HCT116 (cell line): ENCODE measurements around the gene VPS9D1. TPM values are rescaled to one million over a fixed set of nuclear protein-coding genes. Genes with fewer than 3 reads are reported as not detected.

Experiments used
- ATAC-seq: fragments of 200-7000 bp; cut with Tn5 transposase; 2 replicates; pipeline ENCODE4 v1.9.1; 2020; ENCODE audit warnings: mild to moderate bottlenecking, moderate library complexity
- BruUV-seq: library from RNA; stranded (reverse); fragments of 400-500 nt; replicated peaks from 2 replicates; lab custom pipeline; 2021; lab: Mats Ljungman, UMichigan
- CTCF ChIA-PET: fragments of 300-600 bp; sonication (Branson Sonifier 250); formaldehyde crosslinking; loops from one replicate; lab custom pipeline; 2021; ENCODE audit warnings: antibody characterized with exemption; lab: Charles Lee
- POLR2A ChIA-PET: fragments of 300-600, 350-600 bp; sonication (Branson Sonifier 250); formaldehyde crosslinking; loops from one replicate; lab custom pipeline; 2021; ENCODE audit warnings: antibody characterized with exemption; lab: Charles Lee
- RAD21 ChIA-PET, 2 experiments: fragments of 300-600 bp; sonication (Branson Sonifier 250); formaldehyde crosslinking; loops; one replicate each; lab custom pipeline; 2023; ENCODE audit warnings: low total read pairs in 2 of 2; ENCODE audit not compliant: uncharacterized antibody in 2 of 2, unreplicated experiment in 2 of 2, low non-redundant PET in 1 of 2; lab: Charles Lee
- DNase-seq: peaks from one replicate; pipeline ENCODE4 v3.0.0-alpha.2; 2010; ENCODE audit warnings: low read depth, low spot score
- H2AFZ ChIP-seq: fragments of 200-600 bp; shearing (Covaris generic), sonication (generic); 2 replicates; pipeline ENCODE4 v1.6.1; 2017; ENCODE audit warnings: low read depth, mixed run types, mixed read lengths, antibody characterized with exemption, low read length; ENCODE audit not compliant: poor library complexity, severe bottlenecking
- H3K27ac ChIP-seq: 2 replicates; pipeline ENCODE4 v1.5.1; 2012; ENCODE audit warnings: low read depth, low read length
- H3K27me3 ChIP-seq: fragments of 200-600 bp; sonication (generic); 2 replicates; pipeline ENCODE4 v1.6.1; 2016; ENCODE audit warnings: mixed run types, low read length, mixed read lengths; ENCODE audit not compliant: insufficient read depth
- H3K36me3 ChIP-seq, 2 experiments: fragments of 200-500 bp in 1 of 2; fragments of 200-600 bp in 1 of 2; sonication (Bioruptor generic) in 1 of 2; sonication (generic) in 1 of 2; 2 replicates each; pipeline versions ENCODE4 v1.5.1 to v1.6.1; 2014 to 2016; ENCODE audit warnings: low read length in 2 of 2, inconsistent platforms in 1 of 2, mixed read lengths in 1 of 2, mixed run types in 1 of 2; ENCODE audit not compliant: insufficient read depth in 2 of 2, control insufficient read depth in 1 of 2
- H3K4me1 ChIP-seq, 2 experiments: fragments of 200-600 bp in 1 of 2; sonication (generic) in 1 of 2; 2 replicates each; pipeline versions ENCODE4 v1.5.1 to v1.6.1; 2012 to 2017; ENCODE audit warnings: low read length in 2 of 2, inconsistent platforms in 1 of 2, mild to moderate bottlenecking in 1 of 2, mixed read lengths in 1 of 2, mixed run types in 1 of 2, moderate library complexity in 1 of 2; ENCODE audit not compliant: insufficient read depth in 2 of 2, control insufficient read depth in 1 of 2
- H3K4me2 ChIP-seq: fragments of 200-600 bp; sonication (generic); 2 replicates; pipeline ENCODE4 v1.6.1; 2017; ENCODE audit warnings: mixed run types, low read length, mixed read lengths
- H3K4me3 ChIP-seq, 2 experiments: fragments of 200-600 bp in 1 of 2; sonication (generic) in 1 of 2; replicated peaks in 1 of 2; 2 replicates each; pipeline ENCODE4 v1.5.1; 2011 to 2016; ENCODE audit warnings: low read length in 2 of 2, control low read depth in 1 of 2, low read depth in 1 of 2, mild to moderate bottlenecking in 1 of 2, mixed read lengths in 1 of 2, mixed run types in 1 of 2
- H3K79me2 ChIP-seq: fragments of 200-600 bp; sonication (generic); 2 replicates; pipeline ENCODE4 v1.6.1; 2017; ENCODE audit warnings: mild to moderate bottlenecking, mixed run types, low read length, moderate library complexity, mixed read lengths; ENCODE audit not compliant: insufficient read depth
- H3K9ac ChIP-seq: fragments of 200-600 bp; sonication (generic); 2 replicates; pipeline ENCODE4 v1.6.1; 2016; ENCODE audit warnings: low read length, mixed read lengths
- H3K9me2 ChIP-seq: fragments of 200-600 bp; sonication (generic), shearing (Covaris generic); 2 replicates; pipeline ENCODE4 v1.6.1; 2017; ENCODE audit warnings: mixed run types, mild to moderate bottlenecking, moderate library complexity; ENCODE audit not compliant: insufficient read depth
- H3K9me3 ChIP-seq, 2 experiments: fragments of 200-500 bp in 1 of 2; fragments of 200-600 bp in 1 of 2; sonication (Bioruptor generic) in 1 of 2; sonication (generic) in 1 of 2; 2 replicates each; pipeline ENCODE4 v1.6.1; 2014 to 2017; ENCODE audit warnings: low read length in 2 of 2, mixed read lengths in 2 of 2, inconsistent platforms in 1 of 2, low read depth in 1 of 2, mild to moderate bottlenecking in 1 of 2, mixed run types in 1 of 2, moderate library complexity in 1 of 2; ENCODE audit not compliant: control insufficient read depth in 1 of 2, insufficient read depth in 1 of 2
- H4K20me1 ChIP-seq: fragments of 200-600 bp; sonication (generic), shearing (Covaris generic); 2 replicates; pipeline ENCODE4 v1.6.1; 2017; ENCODE audit warnings: mixed run types, mild to moderate bottlenecking, moderate library complexity; ENCODE audit not compliant: insufficient read depth
- CBX3 ChIP-seq: IDR thresholded peaks from 2 replicates; pipeline ENCODE4 v1.6.1; 2012; ENCODE audit warnings: low read depth
- ELF1 ChIP-seq: IDR thresholded peaks from 2 replicates; pipeline ENCODE4 v1.6.1; 2012; ENCODE audit warnings: low read depth, borderline replicate concordance
- EZH2phosphoT487 ChIP-seq: fragments of 200-600 bp; IDR thresholded peaks from 2 replicates; pipeline ENCODE4 v1.6.1; 2018; ENCODE audit warnings: antibody characterized with exemption, borderline replicate concordance
- FOSL1 ChIP-seq: IDR thresholded peaks from 2 replicates; pipeline ENCODE4 v1.6.1; 2012; ENCODE audit warnings: low read depth
- POLR2A ChIP-seq: IDR thresholded peaks from 2 replicates; pipeline ENCODE4 v1.7.0; 2011; ENCODE audit warnings: borderline replicate concordance; ENCODE audit not compliant: insufficient read depth, insufficient read length; ENCODE audit errors: extremely low read depth
- POLR2AphosphoS5 ChIP-seq: IDR thresholded peaks from 2 replicates; pipeline ENCODE4 v1.6.1; 2011; ENCODE audit warnings: mild to moderate bottlenecking, low read depth, low read length, moderate library complexity
- SIN3A ChIP-seq: IDR thresholded peaks from 2 replicates; pipeline ENCODE4 v1.6.1; 2012; ENCODE audit warnings: low read depth
- SP1 ChIP-seq: IDR thresholded peaks from 2 replicates; pipeline ENCODE4 v1.6.1; 2012; ENCODE audit warnings: low read depth
- ZBTB33 ChIP-seq: IDR thresholded peaks from 2 replicates; pipeline ENCODE4 v1.6.1; 2011; ENCODE audit warnings: mild to moderate bottlenecking, low read length, moderate library complexity; ENCODE audit not compliant: insufficient replicate concordance; ENCODE audit errors: extremely low read depth
- ZNF274 ChIP-seq: fragments of 200-500 bp; sonication (Bioruptor generic); IDR thresholded peaks from 2 replicates; pipeline ENCODE4 v1.6.1; 2014; ENCODE audit warnings: mild to moderate bottlenecking, low read depth, low read length, inconsistent platforms
- intact Hi-C: fragments of 100-400 bp; cut with micrococcal nuclease; formaldehyde crosslinking; loops from 2 replicates; pipeline ENCODE4 v1.10.0; 2022
- total RNA-seq: library from RNA; stranded (reverse); gene quantifications from one replicate; pipeline ENCODE4 v1.2.1, GENCODE V29; 2021; ENCODE audit not compliant: unreplicated experiment
- TF ChIP-seq, protein P1 (sequence below): IDR thresholded peaks from 2 replicates; pipeline ENCODE4 v1.6.1; 2012; ENCODE audit warnings: low read depth

The VPS9D1 gene
- total RNA-seq, 1 experiment from 2014 or later, result 4.2 TPM

DNA sequence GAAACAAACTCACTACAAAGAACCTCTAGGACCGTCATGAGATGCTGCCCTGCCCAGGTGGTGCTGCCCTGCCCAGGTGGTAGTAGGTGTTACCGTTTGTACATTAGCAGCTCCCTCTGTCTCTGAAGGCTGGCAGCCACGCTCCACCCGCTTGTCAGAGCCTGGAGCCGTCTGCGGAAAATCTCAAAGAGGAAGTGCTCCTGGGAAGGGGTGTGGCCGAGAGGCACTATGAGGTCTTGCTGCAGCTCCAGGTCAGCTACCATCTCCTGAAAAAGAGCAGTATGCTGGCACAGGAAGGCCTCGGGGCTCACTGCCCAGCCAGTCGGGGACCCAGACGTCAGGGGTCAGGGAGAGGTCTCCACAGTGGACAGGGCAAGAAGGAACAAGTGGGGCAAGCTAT lies 28.9 kb upstream of the VPS9D1 start:
- no peaks in the 10 kb centered on the region for H3K27me3 ChIP-seq
- H3K9me3 ChIP-seq, result no peaks in the 10 kb centered on the region
- BruUV-seq, result no TSS peak
- DNase-seq (no peak), ATAC-seq (no peak)
- H3K4me2 ChIP-seq, result no peak overlapping the region
- H2AFZ ChIP-seq, result no peak overlapping the region
- H3K27ac ChIP-seq, result no peak overlapping the region
- H3K4me3 ChIP-seq, result no peak overlapping the region
- no peaks in the 10 kb centered on the region for H3K4me1 ChIP-seq
- peaks cover 46 to 72% of the 10 kb centered on the region in 2 experiments for H3K36me3 ChIP-seq
- H3K9ac ChIP-seq, result no peak overlapping the region
- intact Hi-C loops, result no loop called here
- TF ChIP-seq EZH2phosphoT487 (no peak), POLR2A (no peak), ZBTB33 (no peak), ELF1 (no peak), POLR2AphosphoS5 (no peak), SIN3A (no peak), ZNF274 (no peak), CBX3 (no peak), SP1 (no peak), FOSL1 (no peak)
- TF ChIP-seq, protein P1, sequence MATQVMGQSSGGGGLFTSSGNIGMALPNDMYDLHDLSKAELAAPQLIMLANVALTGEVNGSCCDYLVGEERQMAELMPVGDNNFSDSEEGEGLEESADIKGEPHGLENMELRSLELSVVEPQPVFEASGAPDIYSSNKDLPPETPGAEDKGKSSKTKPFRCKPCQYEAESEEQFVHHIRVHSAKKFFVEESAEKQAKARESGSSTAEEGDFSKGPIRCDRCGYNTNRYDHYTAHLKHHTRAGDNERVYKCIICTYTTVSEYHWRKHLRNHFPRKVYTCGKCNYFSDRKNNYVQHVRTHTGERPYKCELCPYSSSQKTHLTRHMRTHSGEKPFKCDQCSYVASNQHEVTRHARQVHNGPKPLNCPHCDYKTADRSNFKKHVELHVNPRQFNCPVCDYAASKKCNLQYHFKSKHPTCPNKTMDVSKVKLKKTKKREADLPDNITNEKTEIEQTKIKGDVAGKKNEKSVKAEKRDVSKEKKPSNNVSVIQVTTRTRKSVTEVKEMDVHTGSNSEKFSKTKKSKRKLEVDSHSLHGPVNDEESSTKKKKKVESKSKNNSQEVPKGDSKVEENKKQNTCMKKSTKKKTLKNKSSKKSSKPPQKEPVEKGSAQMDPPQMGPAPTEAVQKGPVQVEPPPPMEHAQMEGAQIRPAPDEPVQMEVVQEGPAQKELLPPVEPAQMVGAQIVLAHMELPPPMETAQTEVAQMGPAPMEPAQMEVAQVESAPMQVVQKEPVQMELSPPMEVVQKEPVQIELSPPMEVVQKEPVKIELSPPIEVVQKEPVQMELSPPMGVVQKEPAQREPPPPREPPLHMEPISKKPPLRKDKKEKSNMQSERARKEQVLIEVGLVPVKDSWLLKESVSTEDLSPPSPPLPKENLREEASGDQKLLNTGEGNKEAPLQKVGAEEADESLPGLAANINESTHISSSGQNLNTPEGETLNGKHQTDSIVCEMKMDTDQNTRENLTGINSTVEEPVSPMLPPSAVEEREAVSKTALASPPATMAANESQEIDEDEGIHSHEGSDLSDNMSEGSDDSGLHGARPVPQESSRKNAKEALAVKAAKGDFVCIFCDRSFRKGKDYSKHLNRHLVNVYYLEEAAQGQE, result no peak
- POLR2A ChIA-PET, result no interaction called here
- RAD21 ChIA-PET, result no interaction called here
- no peaks in the 10 kb centered on the region for H4K20me1 ChIP-seq
- CTCF ChIA-PET, result no interaction called here
- peaks cover 42% of the 10 kb centered on the region for H3K79me2 ChIP-seq
- no peaks in the 10 kb centered on the region for H3K9me2 ChIP-seq
